Germinal center (tissue), 1 donor: ENCODE data around the gene ZNF593.

ENCODE experiments used
- DNase-seq: peaks from one replicate; pipeline ENCODE4 v3.0.0; 2012; ENCODE audit warnings: mixed read lengths, low spot score

Gene ZNF593

DNA sequence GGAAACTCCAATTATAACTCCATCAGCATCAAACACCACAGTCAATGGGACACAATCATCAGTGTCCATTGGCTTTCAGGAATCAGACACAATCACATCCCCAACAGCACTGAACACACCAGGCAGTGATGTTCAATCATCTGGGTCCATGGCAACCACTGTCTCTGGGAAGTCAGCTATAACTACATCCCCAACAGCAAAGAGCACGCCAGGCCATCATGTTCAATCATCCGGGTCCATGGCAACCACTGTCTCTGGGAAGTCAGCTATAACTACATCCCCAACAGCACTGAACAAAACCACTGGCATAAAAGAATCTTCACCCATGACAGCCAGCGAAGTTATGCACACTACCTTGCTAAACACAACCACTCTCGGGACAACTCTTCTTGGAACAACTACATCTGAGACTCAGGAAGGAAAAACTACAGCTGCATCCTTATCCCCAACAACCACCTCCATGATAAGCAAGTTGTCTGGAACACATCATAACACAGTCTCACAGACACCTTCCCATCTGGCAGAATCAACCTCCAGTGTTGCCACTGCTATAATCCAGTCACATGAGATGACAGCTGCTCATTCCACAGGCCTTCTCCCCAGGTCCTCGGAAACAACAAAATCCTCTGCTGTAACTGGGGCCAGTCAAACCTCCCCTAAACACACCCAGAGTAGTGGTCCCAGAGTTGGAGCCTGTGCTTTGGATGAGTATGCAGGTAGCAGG is 40.6 kb downstream of the ZNF593 start:
- DNase-seq, result no peak

DNA sequence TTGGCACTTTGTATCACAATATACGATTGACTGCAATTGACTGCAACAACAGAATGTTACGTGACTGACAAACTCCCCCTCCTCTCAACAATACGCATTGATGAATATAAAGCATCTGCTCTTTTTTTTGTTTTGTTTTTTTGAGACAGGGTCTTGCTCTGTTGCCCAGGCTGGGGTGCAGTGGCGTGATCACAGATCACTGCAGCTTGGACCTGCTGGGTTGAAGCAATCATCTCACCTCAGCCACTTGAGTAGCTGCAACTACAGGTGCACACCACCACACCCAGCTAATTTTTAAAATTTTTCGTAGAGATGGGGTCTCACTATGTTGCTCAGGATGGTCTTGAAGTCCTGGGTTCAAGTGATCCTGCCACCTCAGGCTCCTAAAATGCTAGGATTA is 43.0 kb downstream of the ZNF593 start:
- DNase-seq, result no peak

DNA sequence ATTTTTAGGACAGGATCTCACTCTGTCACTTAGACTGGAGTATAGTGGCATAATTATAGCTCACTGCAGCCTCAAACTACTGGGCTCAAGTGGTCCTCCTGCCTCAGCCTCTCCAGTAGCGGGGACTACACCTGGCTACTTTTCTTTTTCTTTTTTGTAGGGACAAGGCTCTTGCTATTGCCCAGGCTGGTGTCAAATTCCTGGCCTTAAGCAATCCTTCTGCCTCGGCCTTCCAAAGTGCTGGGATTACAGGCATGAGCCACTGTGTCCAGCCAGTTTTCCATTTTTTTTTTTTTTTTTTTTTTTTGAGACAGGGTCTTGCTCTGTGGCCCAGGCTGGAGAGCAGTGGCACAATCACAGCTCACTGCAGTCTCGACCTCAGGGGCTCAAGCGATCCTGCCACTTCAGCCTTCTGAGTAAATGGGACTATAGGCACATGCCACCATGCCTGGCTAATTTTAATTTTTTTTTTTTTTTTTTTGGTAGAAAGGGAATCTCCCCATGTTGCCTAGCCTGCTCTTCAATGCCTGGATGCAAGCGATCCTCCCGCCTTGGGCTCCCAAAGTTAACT is 43.7 kb downstream of the ZNF593 start:
- no peak for DNase-seq

DNA sequence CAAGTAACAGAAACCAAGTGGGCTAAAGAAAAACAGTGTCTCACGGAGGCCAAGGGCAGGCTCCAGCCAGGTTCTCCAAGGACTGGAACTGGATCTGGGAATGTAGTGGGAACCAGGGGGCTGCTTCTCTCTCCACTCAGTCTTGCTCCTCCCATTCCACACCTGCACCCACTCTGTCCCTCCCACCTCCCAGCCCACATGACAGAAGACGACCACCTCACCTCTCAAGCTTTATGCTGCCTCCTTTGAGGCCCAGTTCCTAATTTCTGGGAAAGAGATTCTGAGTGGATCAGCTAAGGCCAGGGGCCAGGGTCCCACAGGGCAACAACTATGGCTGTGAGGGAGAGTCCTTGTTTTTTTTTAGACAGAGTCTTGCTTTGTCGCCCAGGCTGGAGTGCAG is 45.5 kb downstream of the ZNF593 start:
- DNase-seq, result no peak

DNA sequence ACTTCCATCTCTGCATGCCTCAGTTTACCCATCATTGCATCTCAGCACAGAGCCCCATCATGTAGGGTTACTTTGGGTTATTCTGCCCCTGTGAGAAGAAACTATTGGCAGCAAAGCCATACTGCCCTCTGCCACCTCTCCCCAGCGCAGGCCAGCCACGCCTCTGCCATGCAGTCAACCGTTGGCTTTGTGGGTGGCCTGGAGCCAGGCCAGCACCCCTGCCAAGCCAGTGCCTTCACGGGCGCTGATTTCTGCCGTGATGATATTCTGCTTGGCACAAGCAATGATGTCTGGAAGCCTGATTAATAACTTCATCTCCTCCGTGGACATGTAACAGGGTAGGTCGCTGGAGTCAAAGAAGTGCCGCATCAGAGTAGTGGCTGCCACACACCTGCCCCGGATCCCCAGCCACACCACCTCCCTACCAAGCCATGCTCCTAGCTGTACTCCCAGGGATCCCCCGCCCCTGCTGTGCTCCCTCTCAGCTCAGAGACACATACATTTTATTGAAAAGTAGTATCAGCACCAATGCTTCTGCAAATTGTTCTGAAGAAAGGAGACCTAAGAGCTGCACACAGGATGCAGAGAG is 49.3 kb downstream of the ZNF593 start:
- DNase-seq, result no peak
